ENCODE data around the gene AMY2B. TPM values are rescaled to one million over a fixed set of nuclear protein-coding genes. Genes with fewer than 3 reads are reported as not detected.

Gene AMY2B
- 0.32 to 0.63 TPM (median 0.35 TPM) in 5 replicates for total RNA-seq (2022; extraction: Qiagen RNA extraction; ENCODE audit: low read depth)

DNA sequence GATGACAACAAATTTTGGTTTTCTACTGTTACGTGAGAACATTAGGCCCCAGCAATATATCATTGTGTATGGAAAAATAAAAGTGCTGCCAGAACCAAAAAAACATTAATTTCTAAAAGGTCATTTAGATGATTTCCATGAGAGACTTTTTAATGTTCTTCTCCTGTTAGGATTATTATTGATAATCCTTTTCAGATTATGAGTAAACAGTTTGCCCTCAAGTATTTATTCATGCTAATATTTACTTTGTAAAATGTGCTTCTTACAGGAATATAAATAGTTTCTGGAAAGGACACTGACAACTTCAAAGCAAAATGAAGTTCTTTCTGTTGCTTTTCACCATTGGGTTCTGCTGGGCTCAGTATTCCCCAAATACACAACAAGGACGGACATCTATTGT lies at the start of gene AMY2B:
TSS of gene AMY2B (plus strand) at position 301 of the 400 bp plus-strand sequence. CDS start at position 315, 14 bp downstream.

DNA sequence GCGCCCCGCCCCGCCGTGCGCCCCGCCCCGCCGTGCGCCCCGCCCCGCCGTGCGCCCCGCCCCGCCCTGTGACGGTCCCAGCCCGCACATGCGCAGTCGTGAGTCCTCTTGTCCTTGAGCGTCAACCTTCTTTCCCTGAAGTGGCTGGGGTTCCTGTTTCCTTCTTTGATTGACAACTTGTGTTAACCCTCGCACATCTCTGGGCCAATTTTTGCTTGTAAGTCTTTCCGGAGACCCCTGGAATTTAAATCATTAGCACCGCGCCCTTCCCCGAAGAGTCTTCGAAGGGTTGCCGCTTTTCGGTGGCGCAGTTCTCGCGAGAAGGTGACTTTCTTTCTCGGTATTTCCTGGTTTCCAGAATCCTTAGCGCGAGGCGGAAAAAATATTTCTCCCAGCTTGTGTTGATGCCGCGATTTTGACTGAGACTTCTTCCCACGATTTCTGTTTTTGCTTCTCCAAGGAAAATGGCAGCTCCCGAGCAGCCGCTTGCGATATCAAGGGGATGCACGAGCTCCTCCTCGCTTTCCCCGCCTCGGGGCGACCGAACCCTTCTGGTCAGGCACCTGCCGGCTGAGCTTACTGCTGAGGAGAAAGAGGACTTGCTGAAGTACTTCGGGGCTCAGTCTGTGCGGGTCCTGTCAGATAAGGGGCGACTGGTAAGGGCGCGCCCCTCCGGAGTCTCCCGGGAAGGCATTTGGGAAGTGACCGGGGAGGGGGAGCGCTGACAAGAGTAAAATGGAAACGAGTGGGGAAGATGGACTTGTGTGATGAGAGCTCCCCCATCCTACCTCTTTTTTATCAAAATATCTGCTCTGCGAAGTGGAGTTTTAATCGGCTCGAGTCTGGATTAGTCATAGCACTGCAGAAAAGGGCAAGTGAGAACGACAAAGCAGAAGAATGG lies 45.5 kb upstream of the AMY2B start, which contains the start of gene RNPC3:
TSS of gene RNPC3 (plus strand) at position 93 of the 901 bp plus-strand sequence. CDS start at position 465, 372 bp downstream.

GRCh38 chr1:103616994-103617477 lies 45.6 kb downstream of the AMY2B start, which contains the start of gene AMY2A:
TSS of gene AMY2A (plus strand) at chr1:103617427. CDS start at chr1:103617441, 14 bp downstream.

Other genes starting within 250 kb of the AMY2B start
- 5.6 to 7.5 TPM (median 6.3 TPM) in 5 replicates for gene RNPC3, start 45.9 kb upstream of the AMY2B start, total RNA-seq (2022; extraction: Qiagen RNA extraction; ENCODE audit: low read depth)
- gene AMY2A, start 45.8 kb downstream of the AMY2B start, total RNA-seq (2022; extraction: Qiagen RNA extraction; ENCODE audit: low read depth), result not detected in 5 replicates
- not detected in 5 replicates for gene AMY1A, start 84.2 kb downstream of the AMY2B start, total RNA-seq (2022; extraction: Qiagen RNA extraction; ENCODE audit: low read depth)
- not detected in 5 replicates for gene AMY1B, start 124.6 kb downstream of the AMY2B start, total RNA-seq (2022; extraction: Qiagen RNA extraction; ENCODE audit: low read depth)
- gene AMY1C, start 178.3 kb downstream of the AMY2B start, total RNA-seq (2022; extraction: Qiagen RNA extraction; ENCODE audit: low read depth), result not detected in 5 replicates

Measured in A549 treated with ZK216348 at 1 μM for 4 hours (cell line).